Body of pancreas (tissue), 4 donors: Measurements from ENCODE around the gene CAMK2D.

Source experiments
- CTCF ChIP-seq, 7 experiments: fragments of 450-650 bp in 4 of 7; fragments of 200-600 bp in 3 of 7; sonication (generic) in 3 of 7; IDR thresholded peaks; one replicate each; pipeline ENCODE4 v1.5.1; 2016 to 2019; ENCODE audit warnings: antibody characterized with exemption in 7 of 7
- POLR2A ChIP-seq, 3 donors: fragments of 450-650 bp; IDR thresholded peaks; one replicate each; pipeline ENCODE4 v1.6.1; 2016; ENCODE audit warnings: antibody characterized with exemption in 3 of 3, mild to moderate bottlenecking in 2 of 3

DNA sequence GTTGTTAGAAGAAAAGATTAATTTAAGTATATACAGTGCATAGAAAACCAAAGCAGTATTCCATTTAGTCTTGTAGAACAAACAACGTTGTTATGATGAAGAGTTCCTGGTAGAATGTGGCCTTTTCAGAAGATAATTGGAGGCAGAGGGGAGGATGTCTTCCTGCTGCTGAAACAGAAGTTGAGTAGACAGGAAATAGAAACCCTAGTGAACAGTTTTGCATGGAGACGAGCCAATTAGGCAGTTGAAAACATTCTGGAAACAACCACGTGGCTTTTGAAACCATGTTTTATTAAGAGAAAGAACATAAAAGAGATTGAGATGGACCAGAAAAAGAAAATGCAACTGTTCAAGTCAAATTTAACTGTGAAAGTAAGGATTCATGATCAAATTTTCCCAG is 325.2 kb downstream of the CAMK2D start:
- TF ChIP-seq CTCF (IDR thresholded peaks at IDR 0.05) = no peak
- TF ChIP-seq POLR2A (IDR thresholded peaks at IDR 0.05) = no peak
